GM19193 (cell line): Measurements from ENCODE around the gene FOXK1.

Source experiments
- POLR2A ChIP-seq: IDR thresholded peaks from 4 replicates; pipeline ENCODE4 v1.6.1; 2011; ENCODE audit not compliant: insufficient read depth, insufficient read length; ENCODE audit errors: extremely low read depth

The FOXK1 gene

DNA sequence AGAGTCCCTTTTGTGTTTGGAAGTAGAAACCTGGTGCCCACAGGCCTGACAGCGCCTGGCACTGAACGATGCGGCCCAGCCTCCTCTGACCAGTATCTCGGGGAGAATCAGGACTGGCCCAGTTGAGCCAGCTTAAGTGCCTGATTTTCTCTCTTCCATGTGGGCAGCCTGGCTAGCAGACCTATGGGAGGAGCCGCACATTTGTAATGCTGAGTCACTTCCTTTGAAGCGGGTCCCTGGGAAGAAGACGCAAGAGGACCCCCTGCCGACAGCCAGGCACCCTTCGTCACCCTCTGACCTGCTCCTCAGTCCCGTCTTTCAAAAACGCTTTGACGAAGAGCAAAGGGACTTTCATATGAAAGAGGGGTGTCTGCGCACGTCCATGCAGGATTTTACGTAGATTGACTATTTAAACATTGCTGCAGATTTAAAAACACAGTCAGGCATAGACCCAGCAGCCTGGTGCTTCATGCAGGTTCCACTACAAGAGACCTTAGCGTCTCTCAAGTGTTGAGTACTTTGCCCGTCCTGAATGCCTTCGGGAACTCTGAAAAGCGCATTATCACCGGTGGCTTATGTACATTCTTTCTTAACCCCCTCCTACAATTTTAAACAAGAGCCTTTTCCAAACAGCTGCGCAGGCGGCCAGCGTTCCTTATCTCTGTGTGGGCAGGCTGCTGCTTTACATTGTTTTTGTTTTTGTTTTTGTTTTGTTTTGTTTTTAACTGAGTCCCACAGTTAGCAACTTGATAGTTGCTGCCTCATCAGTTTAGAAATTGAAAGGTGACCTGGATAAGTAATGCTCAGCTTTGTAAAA lies 56.8 kb downstream of the FOXK1 start:
- no peak for TF ChIP-seq POLR2A

DNA sequence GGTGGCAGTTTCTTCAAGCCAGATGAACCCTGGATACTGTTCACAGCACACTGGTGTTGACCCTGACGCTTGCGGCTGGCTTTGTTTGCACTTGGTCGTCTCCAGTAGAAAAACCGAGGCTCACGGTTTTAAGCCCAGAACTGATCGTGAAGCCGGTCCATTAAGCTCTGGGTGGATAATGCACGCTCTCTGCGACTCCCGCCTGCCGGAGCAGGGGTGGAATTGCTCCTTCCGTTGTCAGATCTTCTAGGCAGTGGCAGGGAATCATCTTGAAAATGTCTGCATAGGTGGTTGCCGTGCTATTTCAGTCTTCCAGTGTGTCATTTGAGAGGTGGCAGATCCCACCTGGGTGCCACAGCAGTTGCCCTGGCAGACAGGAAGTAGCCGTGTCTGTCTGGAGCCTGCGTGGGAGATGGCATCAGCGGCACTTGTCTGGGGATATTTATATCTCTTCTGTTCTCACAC lies 57.5 kb downstream of the FOXK1 start:
- TF ChIP-seq POLR2A = no peak

DNA sequence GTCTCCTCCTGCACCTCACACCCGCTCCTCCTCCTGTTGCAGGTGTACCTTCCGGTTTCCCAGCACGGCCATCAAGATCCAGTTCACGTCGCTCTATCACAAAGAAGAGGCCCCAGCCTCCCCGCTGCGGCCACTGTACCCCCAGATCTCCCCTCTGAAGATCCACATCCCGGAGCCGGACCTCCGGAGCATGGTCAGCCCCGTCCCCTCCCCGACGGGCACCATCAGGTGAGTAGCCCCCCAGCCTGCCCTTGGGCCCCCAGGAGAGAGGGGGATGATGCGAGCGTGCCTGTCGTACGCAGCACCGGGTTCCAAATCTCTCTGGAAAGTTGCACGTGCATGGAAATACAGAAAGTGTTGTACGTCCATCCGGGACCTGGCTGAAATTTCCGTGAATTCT lies 58.7 kb downstream of the FOXK1 start:
- no peak for TF ChIP-seq POLR2A

DNA sequence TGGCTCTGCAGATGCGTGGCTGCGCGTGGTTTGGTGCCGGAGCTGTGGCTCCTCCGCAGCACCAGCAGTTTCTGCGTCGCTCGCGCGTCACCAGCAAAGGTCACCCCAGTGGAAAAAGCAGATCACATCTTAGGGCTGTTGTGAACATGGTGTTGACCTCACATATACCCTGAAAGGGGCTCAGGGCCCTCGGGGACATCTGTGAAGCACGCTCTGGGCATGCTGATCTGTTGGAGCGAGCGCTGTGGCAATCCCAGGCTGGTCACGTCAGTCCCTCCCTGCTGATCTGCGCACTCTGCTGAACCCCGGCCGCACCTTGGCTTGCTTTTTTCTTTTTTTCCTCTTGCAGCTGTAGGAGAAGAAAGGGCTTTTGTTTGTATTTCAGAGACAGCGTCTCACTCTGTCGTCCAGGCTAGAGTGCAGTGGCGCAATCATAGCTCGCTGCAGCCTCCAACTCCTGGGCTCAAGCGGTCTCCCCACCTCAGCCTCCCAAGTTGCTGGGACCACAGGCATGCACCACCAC lies 60.0 kb downstream of the FOXK1 start:
- no peak for TF ChIP-seq POLR2A

DNA sequence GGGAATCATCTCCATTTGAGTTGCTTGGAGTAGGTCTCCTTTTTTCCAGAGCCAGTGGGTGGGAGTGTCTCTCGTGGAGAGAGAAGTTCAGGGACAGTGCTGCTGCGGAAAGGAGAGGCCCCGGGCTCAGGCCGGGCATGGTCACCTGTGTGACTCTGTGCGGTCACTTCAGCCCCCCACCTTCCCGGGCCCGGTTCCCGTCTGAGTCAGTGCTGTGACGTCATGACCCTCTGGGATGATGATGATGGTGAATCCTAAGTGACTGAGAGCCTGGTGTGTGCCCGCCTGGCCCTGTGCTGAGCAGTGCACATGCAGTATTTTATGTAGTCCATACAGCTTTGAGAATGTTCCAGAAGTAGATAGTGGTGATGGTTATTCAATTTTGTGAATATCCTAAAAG lies 60.8 kb downstream of the FOXK1 start:
- no peak for TF ChIP-seq POLR2A

DNA sequence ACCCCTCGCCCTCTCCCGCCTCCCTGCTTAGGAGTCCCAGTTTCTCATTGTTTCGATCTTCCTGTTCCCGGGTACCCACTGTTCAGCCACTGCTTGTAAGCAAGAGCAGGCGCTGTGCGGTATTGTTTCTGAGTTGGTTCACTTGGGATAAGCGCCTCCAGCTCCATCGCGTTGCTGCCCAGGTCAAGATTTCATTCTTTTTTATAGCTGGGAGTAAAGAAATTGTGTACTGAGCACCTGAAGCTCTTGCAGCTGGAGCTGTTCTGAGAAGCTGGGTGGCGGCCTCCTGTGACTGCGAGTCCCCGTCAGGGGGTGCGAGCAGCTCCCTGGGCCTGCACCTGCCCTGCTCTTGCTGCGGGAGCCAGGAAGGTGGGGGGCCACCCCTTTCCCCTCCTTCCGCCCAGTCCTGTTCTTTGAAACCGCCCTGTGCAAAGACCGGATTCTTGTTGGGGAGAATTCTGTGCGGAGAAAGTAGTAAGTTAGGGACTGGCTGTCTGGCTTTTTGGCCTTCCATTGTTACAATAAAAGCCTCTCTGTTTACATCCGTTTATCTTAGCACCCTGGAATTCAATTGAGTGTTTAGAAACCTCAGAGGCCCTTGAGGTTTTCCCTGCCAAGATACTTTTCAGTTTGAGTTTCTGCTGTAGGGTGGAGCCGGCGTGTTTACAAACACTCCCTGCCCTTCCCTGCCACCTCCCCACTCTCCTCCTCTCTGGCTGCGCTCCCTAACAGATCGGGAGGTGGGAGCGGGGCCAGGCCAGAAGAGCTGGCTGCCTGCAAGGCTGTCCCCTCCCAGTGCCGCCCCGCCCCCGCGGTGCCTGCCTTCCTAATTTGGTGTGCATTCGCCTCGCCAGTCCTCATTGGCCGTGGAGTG lies 62.5 kb downstream of the FOXK1 start:
- TF ChIP-seq POLR2A = peak; percentile 33

DNA sequence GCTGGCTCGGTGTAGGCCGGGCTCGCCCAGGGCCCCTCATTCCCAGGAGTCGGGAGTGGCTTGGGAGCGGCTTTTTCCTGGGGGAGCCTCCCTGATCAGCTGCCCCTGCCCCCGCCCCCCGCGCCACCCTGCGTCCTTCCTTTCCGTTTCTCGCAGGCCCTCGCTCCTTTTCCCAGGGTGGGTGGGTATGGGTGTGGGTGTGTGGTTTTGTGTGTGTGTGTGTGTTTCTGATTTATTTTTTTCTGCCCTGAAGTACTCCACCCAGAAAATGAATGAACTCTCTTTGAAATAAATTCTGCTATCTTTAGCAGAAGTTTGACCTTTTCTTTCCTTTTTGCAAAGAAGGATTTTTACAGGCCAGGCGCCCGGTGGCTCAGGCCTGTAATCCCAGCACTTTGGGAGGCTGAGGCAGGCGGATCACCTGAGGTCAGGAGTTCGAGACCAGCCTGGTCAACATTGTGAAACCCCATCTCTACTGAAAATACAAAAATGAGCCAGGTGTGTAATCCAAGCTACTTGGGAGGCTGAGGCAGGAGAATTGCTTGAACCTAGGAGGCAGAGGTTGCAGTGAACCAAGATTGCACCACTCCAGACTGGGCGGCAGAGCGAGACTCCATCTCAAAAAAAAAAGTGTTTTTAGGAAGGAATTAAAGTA lies 63.3 kb downstream of the FOXK1 start:
- peak; percentile 7 for TF ChIP-seq POLR2A

DNA sequence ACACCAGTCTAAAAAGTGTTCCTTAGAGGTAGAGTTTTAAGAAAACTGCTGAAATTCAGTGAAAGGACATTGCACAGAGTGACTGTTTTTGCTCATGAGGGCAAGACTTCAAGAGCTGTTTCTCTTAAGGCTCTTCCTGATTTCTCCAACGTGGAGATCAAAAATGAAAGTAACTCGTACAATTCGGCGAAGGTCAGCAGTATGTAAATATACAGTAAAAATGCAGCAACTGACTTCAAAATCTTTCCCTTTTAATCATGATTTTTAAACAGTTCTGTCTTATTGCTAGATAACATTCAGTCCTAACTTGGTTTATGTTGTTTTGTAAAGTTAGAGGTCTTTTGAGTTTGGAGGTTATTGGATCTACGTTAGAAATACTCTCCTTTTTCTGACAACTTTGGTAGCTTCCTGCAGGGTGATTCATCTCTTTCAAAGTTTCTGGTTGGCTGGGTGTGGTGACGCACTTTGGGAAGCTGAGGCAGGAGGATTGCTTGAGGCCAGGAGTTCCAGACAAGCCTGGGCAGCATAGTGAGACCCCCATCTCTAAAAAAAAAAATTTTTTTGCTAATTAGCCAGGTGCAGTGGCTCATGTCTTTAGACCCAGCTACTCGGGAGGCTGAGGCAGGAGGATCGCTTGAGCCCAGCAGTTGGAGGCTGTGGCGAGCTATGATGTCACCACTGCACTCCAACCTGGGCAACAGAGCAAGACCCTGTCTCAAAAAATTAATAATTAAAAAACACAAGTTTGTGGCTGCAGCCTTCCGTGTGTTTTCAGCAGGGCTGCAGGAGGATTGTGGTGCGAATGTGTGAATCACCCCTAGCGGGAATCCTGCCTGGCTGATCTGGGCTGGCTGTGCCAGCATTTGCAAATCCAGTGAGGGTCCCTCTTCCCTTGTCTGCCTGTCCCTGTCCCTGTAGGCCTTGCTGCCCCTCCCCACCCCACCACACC lies 64.2 kb downstream of the FOXK1 start:
- no peak for TF ChIP-seq POLR2A

DNA sequence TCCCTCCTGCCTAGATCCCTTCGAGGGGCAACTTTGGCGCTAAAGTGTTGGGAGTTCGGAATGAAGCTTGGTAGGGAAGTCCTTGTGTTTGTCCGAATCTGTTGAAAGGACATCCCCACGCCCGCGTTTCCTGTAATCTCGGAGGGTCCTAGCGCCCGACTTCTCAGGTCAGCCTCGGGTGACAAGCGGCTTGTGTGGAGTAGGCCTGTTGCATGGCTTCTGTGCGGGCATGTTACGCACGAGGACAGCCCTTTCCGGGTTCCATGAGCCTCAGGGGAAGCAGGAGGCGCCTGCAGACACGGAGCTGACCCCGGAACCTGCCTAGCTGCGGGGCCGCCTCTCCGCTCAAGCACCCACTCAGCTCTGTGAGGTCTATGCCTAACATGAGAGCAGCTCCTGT lies 64.9 kb downstream of the FOXK1 start:
- no peak for TF ChIP-seq POLR2A

DNA sequence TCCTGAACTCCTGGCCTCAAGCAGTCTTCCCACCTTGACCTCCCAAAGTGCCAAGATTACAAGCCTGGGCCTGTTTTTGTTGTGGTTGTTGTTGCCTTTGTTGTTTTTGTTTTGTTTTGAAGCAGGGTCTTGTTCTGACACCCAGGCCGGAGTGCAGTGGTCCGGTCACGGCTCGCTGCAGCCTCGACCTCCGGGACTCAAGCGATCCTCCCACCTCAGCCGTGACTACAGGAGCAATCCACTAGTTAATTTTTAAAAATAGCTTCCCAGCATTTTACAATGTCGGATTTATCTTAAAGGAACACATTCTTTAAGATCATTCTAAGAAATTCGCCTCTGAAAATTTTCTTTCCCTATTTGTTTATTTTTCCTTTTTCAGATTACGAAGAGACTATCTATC lies 65.7 kb downstream of the FOXK1 start:
- TF ChIP-seq POLR2A = no peak

DNA sequence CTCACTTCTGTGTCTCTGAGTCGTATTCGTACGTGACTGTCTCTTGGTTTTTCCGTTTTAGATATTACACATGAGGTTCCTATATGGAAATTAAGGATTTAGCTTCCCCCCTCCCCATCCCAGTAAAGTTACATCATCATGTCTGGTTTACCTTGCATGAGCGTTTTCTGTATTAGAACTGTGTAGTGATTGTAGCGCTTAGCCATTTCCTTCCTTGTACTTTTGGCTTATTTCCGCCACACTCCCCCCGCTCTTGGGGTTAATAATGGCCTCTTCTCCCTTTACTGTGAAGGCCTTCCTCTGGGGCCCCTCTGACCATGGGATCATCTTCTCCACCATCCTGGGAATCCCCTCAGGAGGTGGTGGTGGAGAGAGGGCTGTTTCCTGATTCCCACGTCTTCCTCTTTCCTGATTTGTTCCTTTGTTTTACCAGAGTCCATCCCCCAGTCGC lies 66.2 kb downstream of the FOXK1 start:
- TF ChIP-seq POLR2A = no peak

DNA sequence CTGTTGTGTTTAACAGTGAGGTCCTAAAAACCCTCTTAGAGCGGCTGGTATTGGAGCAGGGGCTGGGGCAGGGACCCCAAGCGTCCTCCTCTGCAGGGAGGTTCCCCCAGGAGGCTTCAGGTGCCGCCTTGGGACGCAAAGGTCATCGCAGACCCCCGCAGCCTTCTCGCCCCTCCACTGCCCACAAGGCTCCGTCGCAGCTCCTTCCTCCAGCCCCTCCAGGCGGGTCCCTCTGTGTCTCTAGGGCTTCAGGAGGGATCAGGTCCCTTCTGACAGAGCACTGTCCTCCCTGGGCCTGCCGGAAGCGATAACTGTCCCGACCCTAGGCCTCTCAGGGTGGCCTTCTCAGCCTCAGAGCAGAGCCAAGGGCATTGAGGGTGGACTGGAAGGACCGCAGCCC lies 67.3 kb downstream of the FOXK1 start:
- TF ChIP-seq POLR2A = no peak

DNA sequence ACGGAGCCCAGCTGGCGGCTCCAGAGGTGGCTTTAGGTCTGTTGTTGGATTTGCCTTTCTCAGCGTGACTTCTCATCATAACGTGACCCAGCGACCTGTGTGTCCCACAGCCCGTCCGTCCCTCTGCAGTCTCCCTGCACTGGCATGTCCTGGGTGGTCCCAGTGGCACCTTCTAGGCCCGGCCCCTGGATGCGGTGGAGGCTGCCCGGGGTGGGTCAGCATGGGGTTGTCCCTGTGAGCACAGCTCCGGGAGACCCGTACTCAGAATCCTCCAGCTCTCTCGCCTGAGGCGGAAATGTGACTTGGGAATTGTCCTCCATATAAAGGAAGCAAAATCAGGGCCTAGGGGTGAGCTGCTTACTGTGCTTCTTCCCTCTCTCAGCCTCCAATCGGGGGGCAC lies 67.7 kb downstream of the FOXK1 start:
- TF ChIP-seq POLR2A = no peak

DNA sequence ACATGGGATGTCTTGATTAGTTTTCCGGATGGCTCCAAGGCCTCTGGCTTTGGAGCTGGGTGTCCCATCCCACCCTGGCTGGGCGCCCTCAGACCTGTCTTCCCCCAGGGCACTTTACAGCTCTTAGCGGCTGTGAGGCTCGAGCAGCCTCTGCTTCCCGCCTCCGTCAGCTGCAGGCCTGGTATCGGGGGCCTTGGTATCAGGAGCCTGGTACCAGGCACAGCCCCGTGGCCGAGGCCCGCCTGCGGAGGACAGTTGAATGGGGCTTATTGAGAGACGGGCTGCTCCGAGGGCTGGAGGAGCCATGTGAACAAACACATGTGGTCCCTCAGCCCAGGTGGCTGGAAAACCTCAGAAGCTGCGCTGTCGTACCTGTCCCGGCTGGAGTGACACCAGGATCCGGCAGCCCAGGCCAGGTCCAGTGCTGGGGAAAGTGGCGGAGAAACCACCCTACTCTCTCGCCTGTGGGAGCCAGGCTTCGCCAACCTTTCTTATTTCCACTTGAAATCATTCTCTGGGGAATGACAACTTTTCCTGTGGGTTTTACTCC lies 69.4 kb downstream of the FOXK1 start:
- no peak for TF ChIP-seq POLR2A
